Brain microvascular endothelial cell (primary cell): ENCODE data around the gene LDLRAD3.

ENCODE experiments used
- DNase-seq: peaks from one replicate; pipeline ENCODE4 v3.0.0-alpha.2; 2020
- H3K27ac ChIP-seq: fragments of 250-450 bp; sonication (Bioruptor Pico); 2 replicates; pipeline ENCODE4 v1.5.1; 2020; ENCODE audit warnings: mild to moderate bottlenecking, moderate library complexity
- H3K27me3 ChIP-seq: fragments of 250-450 bp; sonication (Bioruptor Pico); replicated peaks from 2 replicates; pipeline ENCODE4 v1.5.1; 2020; ENCODE audit warnings: mild to moderate bottlenecking
- H3K36me3 ChIP-seq: fragments of 250-450 bp; sonication (Bioruptor Pico); replicated peaks from 2 replicates; pipeline ENCODE4 v1.5.1; 2020; ENCODE audit warnings: mild to moderate bottlenecking
- H3K4me3 ChIP-seq: 2 replicates; pipeline ENCODE4 v1.5.1; 2011; ENCODE audit warnings: low read depth, mild to moderate bottlenecking, control low read depth, low read length, moderate library complexity
- in situ Hi-C: cut with HindIII; loops from 2 replicates; pipeline ENCODE4 v1.10.0; 2017; ENCODE audit warnings: low sequenced_read_pairs, low pct_ligation_motif_present
- TF ChIP-seq, protein P1 (sequence below): IDR thresholded peaks from 2 replicates; pipeline ENCODE4 v1.5.1; 2011; ENCODE audit warnings: low read depth, mild to moderate bottlenecking, moderate library complexity, low read length, control low read depth, inconsistent platforms; ENCODE audit errors: missing control alignments

The LDLRAD3 gene

GRCh38 chr11:36053862-36054261 lies 110.0 kb downstream of the LDLRAD3 start:
- Histone ChIP-seq H3K4me3 (no peak overlapping the region), H3K36me3 (no peaks in the 10 kb centered on the region), H3K27me3 (no peaks in the 10 kb centered on the region), H3K27ac (no peak overlapping the region)
- DNase-seq, result no peak
- TF ChIP-seq, protein P1, sequence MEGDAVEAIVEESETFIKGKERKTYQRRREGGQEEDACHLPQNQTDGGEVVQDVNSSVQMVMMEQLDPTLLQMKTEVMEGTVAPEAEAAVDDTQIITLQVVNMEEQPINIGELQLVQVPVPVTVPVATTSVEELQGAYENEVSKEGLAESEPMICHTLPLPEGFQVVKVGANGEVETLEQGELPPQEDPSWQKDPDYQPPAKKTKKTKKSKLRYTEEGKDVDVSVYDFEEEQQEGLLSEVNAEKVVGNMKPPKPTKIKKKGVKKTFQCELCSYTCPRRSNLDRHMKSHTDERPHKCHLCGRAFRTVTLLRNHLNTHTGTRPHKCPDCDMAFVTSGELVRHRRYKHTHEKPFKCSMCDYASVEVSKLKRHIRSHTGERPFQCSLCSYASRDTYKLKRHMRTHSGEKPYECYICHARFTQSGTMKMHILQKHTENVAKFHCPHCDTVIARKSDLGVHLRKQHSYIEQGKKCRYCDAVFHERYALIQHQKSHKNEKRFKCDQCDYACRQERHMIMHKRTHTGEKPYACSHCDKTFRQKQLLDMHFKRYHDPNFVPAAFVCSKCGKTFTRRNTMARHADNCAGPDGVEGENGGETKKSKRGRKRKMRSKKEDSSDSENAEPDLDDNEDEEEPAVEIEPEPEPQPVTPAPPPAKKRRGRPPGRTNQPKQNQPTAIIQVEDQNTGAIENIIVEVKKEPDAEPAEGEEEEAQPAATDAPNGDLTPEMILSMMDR, result peak; percentile 8
- in situ Hi-C loops, result no loop called here

DNA sequence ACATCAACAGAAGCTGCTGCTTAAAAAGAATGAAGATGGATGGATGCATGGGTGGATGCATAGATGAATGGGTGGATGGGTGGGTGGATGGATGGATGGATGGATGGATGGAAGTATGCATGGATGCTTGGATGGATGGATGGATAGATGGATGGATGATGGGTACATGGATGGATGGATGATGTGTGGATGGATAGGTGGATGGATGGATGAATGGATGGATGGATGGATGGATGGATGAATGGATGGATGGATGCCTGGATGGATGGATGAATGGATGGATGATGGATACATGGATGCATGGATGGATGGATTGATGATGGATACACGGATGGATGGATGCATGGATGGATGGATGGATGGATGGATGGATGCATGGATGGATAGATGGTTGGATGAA lies 110.8 kb downstream of the LDLRAD3 start:
- TF ChIP-seq, protein P1, result no peak
- Histone ChIP-seq H3K27ac (no peak overlapping the region), H3K4me3 (no peak overlapping the region), H3K36me3 (no peaks in the 10 kb centered on the region), H3K27me3 (no peaks in the 10 kb centered on the region)
- in situ Hi-C loops, result no loop called here
- DNase-seq, result no peak

- H3K27ac ChIP-seq, result no peak overlapping the region
- H3K27me3 ChIP-seq, result no peaks in the 10 kb centered on the region
- H3K36me3 ChIP-seq, result no peaks in the 10 kb centered on the region
- TF ChIP-seq, protein P1, result peak; percentile 83
- H3K4me3 ChIP-seq, result no peak overlapping the region
- peak; percentile 26 for DNase-seq
- in situ Hi-C loops, result no loop called here
These were observed 112.4 kb downstream of the LDLRAD3 start for GRCh38 chr11:36056160-36056751.

GRCh38 chr11:36057379-36058042 lies 113.6 kb downstream of the LDLRAD3 start:
- in situ Hi-C loops, result no loop called here
- peak; percentile 42 for DNase-seq
- Histone ChIP-seq H3K27me3 (no peaks in the 10 kb centered on the region), H3K27ac (no peak overlapping the region), H3K4me3 (no peak overlapping the region), H3K36me3 (no peaks in the 10 kb centered on the region)
- TF ChIP-seq, protein P1, result no peak

DNA sequence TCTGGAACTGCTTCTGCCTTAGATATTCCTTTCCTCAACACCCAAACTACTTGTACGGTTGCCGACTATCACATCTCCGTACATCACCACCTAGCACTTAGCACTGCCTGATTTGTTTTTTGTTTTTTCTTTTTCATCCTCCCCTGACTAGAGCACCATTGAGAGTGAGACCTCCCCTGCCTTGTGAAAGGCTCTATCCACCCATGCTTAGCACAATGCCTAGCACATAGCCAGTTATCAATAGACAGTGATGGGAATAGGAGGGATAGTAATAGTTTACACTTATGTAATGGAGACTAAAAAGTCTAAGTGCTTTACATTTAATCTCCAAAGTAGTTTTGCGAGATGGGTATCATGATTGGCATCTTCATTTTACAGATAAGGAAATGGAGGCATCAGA lies 115.8 kb downstream of the LDLRAD3 start:
- TF ChIP-seq, protein P1, result no peak
- Histone ChIP-seq H3K27me3 (no peaks in the 10 kb centered on the region), H3K27ac (no peak overlapping the region), H3K36me3 (no peaks in the 10 kb centered on the region), H3K4me3 (no peak overlapping the region)
- in situ Hi-C loops, result no loop called here
- DNase-seq, result no peak
